OCI-LY1 (cell line): ENCODE data around the gene GALNTL6.

Source experiments
- H2AFZ ChIP-seq: fragments of 200-600 bp; sonication (generic), shearing (Covaris generic); 2 replicates; pipeline ENCODE4 v1.6.0; 2014; ENCODE audit warnings: antibody characterized with exemption, mild to moderate bottlenecking, low read length
- H3F3A ChIP-seq: fragments of 200-600 bp; sonication (generic), shearing (Covaris generic); 2 replicates; pipeline ENCODE4 v1.6.0; 2014; ENCODE audit warnings: mild to moderate bottlenecking, antibody characterized with exemption, low read length, moderate library complexity; ENCODE audit not compliant: insufficient read depth
- H3K27ac ChIP-seq: fragments of 200-600 bp; sonication (generic); 2 replicates; pipeline ENCODE4 v1.5.1; 2014; ENCODE audit warnings: low read length, mixed run types, mild to moderate bottlenecking, low read depth; ENCODE audit not compliant: poor library complexity, severe bottlenecking
- H3K27me3 ChIP-seq: fragments of 200-600 bp; sonication (generic); 2 replicates; pipeline ENCODE4 v1.6.0; 2014; ENCODE audit warnings: antibody characterized with exemption, mild to moderate bottlenecking, low read length, moderate library complexity; ENCODE audit not compliant: insufficient read depth
- H3K36me3 ChIP-seq: fragments of 200-600 bp; sonication (generic); 2 replicates; pipeline ENCODE4 v1.6.1; 2014; ENCODE audit warnings: mild to moderate bottlenecking, antibody characterized with exemption, low read length, moderate library complexity, mixed read lengths; ENCODE audit not compliant: insufficient read depth
- H3K4me1 ChIP-seq: fragments of 200-600 bp; sonication (generic); 2 replicates; pipeline ENCODE4 v1.5.1; 2014; ENCODE audit warnings: mild to moderate bottlenecking, low read length, moderate library complexity; ENCODE audit not compliant: insufficient read depth, severe bottlenecking
- H3K4me2 ChIP-seq: fragments of 200-600 bp; sonication (generic), shearing (Covaris generic); 2 replicates; pipeline ENCODE4 v1.6.1; 2014; ENCODE audit warnings: low read length
- H3K4me3 ChIP-seq: fragments of 200-600 bp; sonication (generic); 2 replicates; pipeline ENCODE4 v1.5.1; 2014; ENCODE audit warnings: low read length, low read depth, mild to moderate bottlenecking, mixed read lengths; ENCODE audit not compliant: poor library complexity, severe bottlenecking
- H3K79me2 ChIP-seq: fragments of 200-600 bp; shearing (Covaris generic); 2 replicates; pipeline ENCODE4 v1.6.1; 2016; ENCODE audit warnings: mixed run types, low read length, mixed read lengths; ENCODE audit not compliant: insufficient read depth
- H3K9ac ChIP-seq: fragments of 200-600 bp; sonication (generic), shearing (Covaris generic); 2 replicates; pipeline ENCODE4 v1.6.1; 2014; ENCODE audit warnings: mild to moderate bottlenecking, low read length, mixed read lengths
- H3K9me2 ChIP-seq: fragments of 200-600 bp; sonication (generic), shearing (Covaris generic); 2 replicates; pipeline ENCODE4 v1.6.1; 2014; ENCODE audit warnings: low read depth, mild to moderate bottlenecking, low read length, mixed read lengths
- H3K9me3 ChIP-seq: fragments of 200-600 bp; shearing (Covaris generic); 2 replicates; pipeline ENCODE4 v1.6.1; 2014; ENCODE audit warnings: low read length, mixed read lengths
- H4K20me1 ChIP-seq: fragments of 200-600 bp; sonication (generic), shearing (Covaris generic); 2 replicates; pipeline ENCODE4 v1.6.0; 2016; ENCODE audit warnings: mild to moderate bottlenecking, low read length; ENCODE audit not compliant: insufficient read depth
- EZH2 ChIP-seq: fragments of 200-600 bp; sonication (generic), shearing (Covaris generic); IDR thresholded peaks from 2 replicates; pipeline ENCODE4 v1.8.0; 2017; ENCODE audit warnings: borderline replicate concordance, mixed run types, mild to moderate bottlenecking, antibody characterized with exemption, low read length, moderate library complexity, mixed read lengths
- TF ChIP-seq, protein P1 (sequence below): fragments of 200-600 bp; sonication (generic), shearing (Covaris generic); IDR thresholded peaks from 2 replicates; pipeline ENCODE4 v1.5.1; 2017; ENCODE audit warnings: mild to moderate bottlenecking, antibody characterized with exemption, low read length, moderate library complexity, mixed read lengths

GALNTL6 gene

DNA sequence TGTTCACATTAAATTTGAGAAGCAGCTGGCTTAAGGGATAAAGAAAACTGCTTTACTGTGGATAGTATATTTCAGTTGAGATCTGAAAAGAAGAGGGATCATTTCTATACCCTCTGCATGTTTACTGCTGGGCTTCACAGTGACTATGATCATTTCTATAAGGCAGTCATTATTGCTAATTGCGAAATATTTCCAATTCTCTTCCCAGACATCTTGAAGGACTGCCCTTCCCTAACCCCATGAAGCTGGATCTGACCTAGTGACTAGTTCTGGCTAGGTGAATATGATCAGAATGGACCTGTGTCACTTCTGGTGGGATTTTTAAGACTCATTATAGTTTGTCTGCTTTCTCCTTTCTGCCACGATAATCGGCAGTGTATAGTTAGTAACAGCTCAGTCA lies 848.9 kb downstream of the GALNTL6 start:
- no peaks in the 10 kb centered on the region for H4K20me1 ChIP-seq
- H3K79me2 ChIP-seq = no peaks in the 10 kb centered on the region
- no peak overlapping the region for H3K27ac ChIP-seq
- no peak overlapping the region for H2AFZ ChIP-seq
- TF ChIP-seq EZH2 = no peak
- TF ChIP-seq, protein P1, sequence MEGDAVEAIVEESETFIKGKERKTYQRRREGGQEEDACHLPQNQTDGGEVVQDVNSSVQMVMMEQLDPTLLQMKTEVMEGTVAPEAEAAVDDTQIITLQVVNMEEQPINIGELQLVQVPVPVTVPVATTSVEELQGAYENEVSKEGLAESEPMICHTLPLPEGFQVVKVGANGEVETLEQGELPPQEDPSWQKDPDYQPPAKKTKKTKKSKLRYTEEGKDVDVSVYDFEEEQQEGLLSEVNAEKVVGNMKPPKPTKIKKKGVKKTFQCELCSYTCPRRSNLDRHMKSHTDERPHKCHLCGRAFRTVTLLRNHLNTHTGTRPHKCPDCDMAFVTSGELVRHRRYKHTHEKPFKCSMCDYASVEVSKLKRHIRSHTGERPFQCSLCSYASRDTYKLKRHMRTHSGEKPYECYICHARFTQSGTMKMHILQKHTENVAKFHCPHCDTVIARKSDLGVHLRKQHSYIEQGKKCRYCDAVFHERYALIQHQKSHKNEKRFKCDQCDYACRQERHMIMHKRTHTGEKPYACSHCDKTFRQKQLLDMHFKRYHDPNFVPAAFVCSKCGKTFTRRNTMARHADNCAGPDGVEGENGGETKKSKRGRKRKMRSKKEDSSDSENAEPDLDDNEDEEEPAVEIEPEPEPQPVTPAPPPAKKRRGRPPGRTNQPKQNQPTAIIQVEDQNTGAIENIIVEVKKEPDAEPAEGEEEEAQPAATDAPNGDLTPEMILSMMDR = no peak
- H3K36me3 ChIP-seq = no peaks in the 10 kb centered on the region
- H3K9ac ChIP-seq = no peak overlapping the region
- no peaks in the 10 kb centered on the region for H3K4me1 ChIP-seq
- H3K4me3 ChIP-seq = no peak overlapping the region
- no peaks in the 10 kb centered on the region for H3K9me2 ChIP-seq
- H3K27me3 ChIP-seq = no peaks in the 10 kb centered on the region
- H3K4me2 ChIP-seq = no peak overlapping the region
- H3K9me3 ChIP-seq = no peaks in the 10 kb centered on the region
- no peaks in the 10 kb centered on the region for H3F3A ChIP-seq

DNA sequence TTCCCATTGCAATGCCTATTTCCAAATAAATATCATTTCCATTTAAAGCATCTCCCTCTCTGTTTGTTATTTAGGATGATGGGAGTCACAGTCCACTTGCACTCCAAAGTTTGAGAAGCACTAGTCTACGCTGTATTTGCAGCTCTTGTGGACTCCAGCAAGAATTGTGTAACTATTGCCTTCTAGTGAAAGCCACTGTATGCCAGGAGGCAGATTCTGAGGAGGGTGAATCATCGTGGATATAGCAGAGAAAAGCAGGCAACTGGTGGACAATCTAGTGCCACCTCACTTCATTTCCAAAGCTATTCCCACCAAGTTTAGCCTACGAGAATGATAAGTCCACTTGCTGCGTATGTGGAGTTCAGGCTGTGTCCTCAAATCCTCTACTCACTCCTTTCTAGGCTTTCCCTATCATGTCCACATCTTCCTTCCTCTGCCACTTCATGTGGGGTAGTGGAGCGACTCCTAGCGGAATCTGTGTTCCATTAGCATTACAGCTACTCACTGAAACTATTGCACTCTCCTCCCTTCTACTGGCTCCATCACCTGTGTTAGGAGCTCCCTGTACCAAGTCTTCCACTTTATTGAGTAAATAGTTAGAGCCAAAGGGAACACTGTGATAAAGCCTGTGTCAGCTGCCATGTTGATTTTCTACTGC lies 853.6 kb downstream of the GALNTL6 start:
- no peaks in the 10 kb centered on the region for H4K20me1 ChIP-seq
- H2AFZ ChIP-seq = no peak overlapping the region
- H3F3A ChIP-seq = no peaks in the 10 kb centered on the region
- no peaks in the 10 kb centered on the region for H3K9me2 ChIP-seq
- no peak overlapping the region for H3K4me2 ChIP-seq
- no peak overlapping the region for H3K4me3 ChIP-seq
- no peak overlapping the region for H3K27ac ChIP-seq
- H3K36me3 ChIP-seq = no peaks in the 10 kb centered on the region
- H3K27me3 ChIP-seq = no peaks in the 10 kb centered on the region
- TF ChIP-seq, protein P1 = no peak
- TF ChIP-seq EZH2 = no peak
- H3K9ac ChIP-seq = no peak overlapping the region
- no peaks in the 10 kb centered on the region for H3K9me3 ChIP-seq
- no peaks in the 10 kb centered on the region for H3K4me1 ChIP-seq
- no peaks in the 10 kb centered on the region for H3K79me2 ChIP-seq

DNA sequence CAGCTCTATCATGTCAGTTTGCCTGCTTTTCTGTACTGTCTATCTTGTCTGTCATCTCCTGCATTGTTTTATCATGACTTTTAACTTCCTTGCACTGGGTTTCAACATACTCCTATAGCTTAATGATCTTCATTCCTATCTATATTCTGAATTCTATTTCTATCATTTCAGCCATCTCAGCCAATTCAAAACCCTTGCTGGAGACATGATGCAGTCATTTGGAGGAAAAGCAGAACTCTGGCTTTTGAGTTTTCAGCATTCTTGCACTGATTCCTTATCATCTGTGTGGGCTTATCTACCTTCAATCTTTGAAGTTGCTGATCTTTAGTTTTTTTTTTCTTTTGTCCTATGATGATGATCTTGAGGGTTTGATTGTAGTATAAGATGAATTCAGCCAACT lies 861.6 kb downstream of the GALNTL6 start:
- H3K9ac ChIP-seq = no peak overlapping the region
- H3K36me3 ChIP-seq = no peaks in the 10 kb centered on the region
- no peaks in the 10 kb centered on the region for H4K20me1 ChIP-seq
- H3K9me2 ChIP-seq = no peaks in the 10 kb centered on the region
- no peaks in the 10 kb centered on the region for H3K27me3 ChIP-seq
- no peaks in the 10 kb centered on the region for H3K79me2 ChIP-seq
- TF ChIP-seq, protein P1 = no peak
- TF ChIP-seq EZH2 = no peak
- H3K4me2 ChIP-seq = no peak overlapping the region
- H3K27ac ChIP-seq = no peak overlapping the region
- no peak overlapping the region for H3K4me3 ChIP-seq
- no peaks in the 10 kb centered on the region for H3K9me3 ChIP-seq
- H3K4me1 ChIP-seq = no peaks in the 10 kb centered on the region
- no peak overlapping the region for H2AFZ ChIP-seq
- H3F3A ChIP-seq = no peaks in the 10 kb centered on the region
